Uterus (tissue), 4 donors: Measurements from ENCODE around the gene PTCH1. TPM values are rescaled to one million over a fixed set of nuclear protein-coding genes. Genes with fewer than 3 reads are reported as not detected.

Source experiments
- DNase-seq, 2 donors: peaks; one replicate each; pipeline ENCODE4 v3.0.0-alpha.2; 2019 to 2020
- H3K27ac ChIP-seq, 2 donors: fragments of 200-600 bp; sonication (generic); 1 replicate in 1 of 2; 2 replicates in 1 of 2; pipeline ENCODE4 v1.5.1; 2016 to 2018
- H3K27me3 ChIP-seq, 2 donors: fragments of 200-600 bp; sonication (generic); one replicate each; pipeline ENCODE4 v1.5.1; 2018 to 2019; ENCODE audit warnings: control low read depth in 1 of 2
- H3K36me3 ChIP-seq, 2 donors: fragments of 200-600 bp; sonication (generic); one replicate each; pipeline ENCODE4 v1.5.1; 2019; ENCODE audit warnings: control low read depth in 1 of 2
- H3K4me1 ChIP-seq, 2 donors: fragments of 200-600 bp; sonication (generic); one replicate each; pipeline ENCODE4 v1.5.1; 2018 to 2019; ENCODE audit warnings: control low read depth in 1 of 2
- H3K4me3 ChIP-seq, 2 donors: fragments of 200-600 bp; sonication (generic); 1 replicate in 1 of 2; 2 replicates in 1 of 2; pipeline ENCODE4 v1.5.1; 2018 to 2019; ENCODE audit warnings: mild to moderate bottlenecking in 1 of 2
- H3K9me3 ChIP-seq, 2 donors: fragments of 200-600 bp; sonication (generic); one replicate each; pipeline ENCODE4 v1.5.1; 2019; ENCODE audit warnings: control low read depth in 1 of 2
- CTCF ChIP-seq, 4 experiments: fragments of 200-600 bp in 2 of 4; fragments of 450-650 bp in 2 of 4; sonication (generic) in 2 of 4; IDR thresholded peaks; one replicate each; pipeline ENCODE4 v1.5.1; 2016 to 2019; ENCODE audit warnings: antibody characterized with exemption in 4 of 4, mild to moderate bottlenecking in 2 of 4, moderate library complexity in 1 of 4
- POLR2A ChIP-seq, 2 donors: fragments of 450-650 bp; IDR thresholded peaks; one replicate each; pipeline ENCODE4 v1.6.1; 2016; ENCODE audit warnings: antibody characterized with exemption in 2 of 2, mild to moderate bottlenecking in 1 of 2, moderate library complexity in 1 of 2
- intact Hi-C: fragments of 100-400 bp; cut with DNase I; formaldehyde crosslinking; loops from one replicate; pipeline ENCODE4 v1.15.1; 2023; ENCODE audit warnings: low total_unique reads
- total RNA-seq, 4 donors: library from RNA; depleted of rRNA in 3 of 4; stranded (reverse); fragments of >200 nt in 3 of 4; gene quantifications; one replicate each; pipeline versions ENCODE4 v1.1.0 to v1.2.4, GENCODE V29; 2014 to 2023
- donor health status: DM: yes; HTN: yes; CAD: no.

PTCH1 gene
- total RNA-seq, 4 donors from 2014 or later, result 7.4 to 24.6 (median 10.8) TPM

- TF ChIP-seq CTCF (IDR thresholded peaks at IDR 0.05) (no peak), POLR2A (IDR thresholded peaks at IDR 0.05) (no peak)
- no peaks in the 10 kb centered on the region for H3K4me1 ChIP-seq
Measured at GRCh38 chr9:95434116-95435073, 82.4 kb downstream of the PTCH1 start.

GRCh38 chr9:95433096-95433819 lies 83.5 kb downstream of the PTCH1 start:
- Histone ChIP-seq H3K36me3 (no peaks in the 10 kb centered on the region), H3K27me3 (no peaks in the 10 kb centered on the region), H3K9me3 (no peaks in the 10 kb centered on the region), H3K4me1 (no peaks in the 10 kb centered on the region), H3K4me3 (no peak overlapping the region), H3K27ac (no peak overlapping the region)
- no peak for TF ChIP-seq POLR2A (IDR thresholded peaks at IDR 0.05)
- no peak for TF ChIP-seq CTCF (IDR thresholded peaks at IDR 0.05)
- DNase-seq, result no peak
- intact Hi-C loops, result no loop called here

More at GRCh38 chr9:95434116-95435073, 82.4 kb downstream of the PTCH1 start:
- no peaks in the 10 kb centered on the region for H3K9me3 ChIP-seq
- H3K27ac ChIP-seq, result no peak overlapping the region
- intact Hi-C loops, result no loop called here
- DNase-seq, result no peak
- H3K36me3 ChIP-seq, result no peaks in the 10 kb centered on the region
- H3K4me3 ChIP-seq, result no peak overlapping the region
- no peaks in the 10 kb centered on the region for H3K27me3 ChIP-seq

GRCh38 chr9:95431286-95431685 lies 85.5 kb downstream of the PTCH1 start:
- H3K9me3 ChIP-seq, result no peaks in the 10 kb centered on the region
- H3K27ac ChIP-seq, result no peak overlapping the region
- intact Hi-C loops, result no loop called here
- no peak for DNase-seq
- no peaks in the 10 kb centered on the region for H3K4me1 ChIP-seq
- H3K27me3 ChIP-seq, result no peaks in the 10 kb centered on the region
- no peak for TF ChIP-seq CTCF (IDR thresholded peaks at IDR 0.05)
- no peak for TF ChIP-seq POLR2A (IDR thresholded peaks at IDR 0.05)
- H3K36me3 ChIP-seq, result no peaks in the 10 kb centered on the region
- no peak overlapping the region for H3K4me3 ChIP-seq

GRCh38 chr9:95429948-95430620 lies 86.7 kb downstream of the PTCH1 start:
- intact Hi-C loops, result no loop called here
- H3K27me3 ChIP-seq, result no peaks in the 10 kb centered on the region
- DNase-seq, result no peak
- H3K36me3 ChIP-seq, result no peaks in the 10 kb centered on the region
- no peaks in the 10 kb centered on the region for H3K4me1 ChIP-seq
- no peak overlapping the region for H3K4me3 ChIP-seq
- no peak overlapping the region for H3K27ac ChIP-seq
- no peaks in the 10 kb centered on the region for H3K9me3 ChIP-seq
- no peak for TF ChIP-seq CTCF (IDR thresholded peaks at IDR 0.05)
- TF ChIP-seq POLR2A (IDR thresholded peaks at IDR 0.05), result no peak
